H1 (cell line): ENCODE data around the gene GPX4. TPM values are rescaled to one million over a fixed set of nuclear protein-coding genes. Genes with fewer than 3 reads are reported as not detected.

Experiments
- CHD7 ChIP-seq: fragments of 300-600 bp; sonication (generic); IDR thresholded peaks from 2 replicates; pipeline ENCODE4 v1.7.1; 2012; ENCODE audit warnings: low read length, moderate library complexity, mild to moderate bottlenecking, inconsistent platforms; ENCODE audit not compliant: insufficient replicate concordance
- CTCF ChIP-seq, 3 experiments: IDR thresholded peaks; 1 replicate in 2 of 3; 2 replicates in 1 of 3; pipeline versions ENCODE4 v1.5.1 to v1.6.1; 2011; ENCODE audit warnings: low read length in 3 of 3, mild to moderate bottlenecking in 3 of 3, inconsistent platforms in 2 of 3, low read depth in 1 of 3, moderate library complexity in 1 of 3; ENCODE audit not compliant: insufficient read depth in 1 of 3; ENCODE audit errors: control extremely low read depth in 1 of 3
- KDM1A ChIP-seq: fragments of 200-600, 300-600 bp; sonication (generic); IDR thresholded peaks from 2 replicates; pipeline ENCODE4 v1.7.1; 2016; ENCODE audit warnings: mild to moderate bottlenecking, low read length, borderline replicate concordance
- USF2 ChIP-seq: IDR thresholded peaks from 2 replicates; pipeline ENCODE4 v1.6.1; 2011; ENCODE audit warnings: low read length, improper control_type of control experiment
- polyA plus RNA-seq, 7 experiments: library from polyadenylated mRNA; depleted of rRNA in 3 of 7; stranded (reverse) in 5 of 7; unstranded in 2 of 7; fragments of >200 nt in 5 of 7; fragments of 200-250 nt in 2 of 7; gene quantifications; 1 replicate in 5 of 7; 2 replicates in 1 of 7; 4 replicates in 1 of 7; pipeline versions ENCODE4 v1.2.1 to v1.2.3, GENCODE V29; 2011 to 2013; ENCODE audit warnings: missing spikeins in 2 of 7, mixed read lengths in 2 of 7
- total RNA-seq: library from RNA; stranded (reverse); fragmentation: NEBNext Ultra II Directional; extraction: Animal tissue kit (Norgen Biotek cat#: 25700); gene quantifications from 2 replicates; pipeline ENCODE4 v1.2.1, GENCODE V29; 2021

Gene GPX4
- total and polyA plus RNA-seq, 2 of the 8 experiments (the other 6 are each of a cell fraction or from before 2014, with no cell fraction given): 342 to 693 TPM

- TF ChIP-seq CTCF (IDR thresholded peaks at IDR 0.05; ENCODE audit: control extremely low read depth in 1 of 3, insufficient read depth in 1 of 3, low read depth in 1 of 3, low read length in 3 of 3): no peak
- TF ChIP-seq KDM1A: no peak
- no peak for TF ChIP-seq USF2
- no peak for TF ChIP-seq CHD7
Measured at GRCh38 chr19:1109697-1110671, 6.2 kb downstream of the GPX4 start (continued).
